HG02970 (cell line): ENCODE data around the gene CNKSR1.

Experiments used
- ATAC-seq: cut with Tn5 transposase; IDR thresholded peaks from one replicate; pipeline ENCODE4 v1.9.1; 2021; ENCODE audit warnings: mild to moderate bottlenecking, moderate library complexity, moderate number of reproducible peaks; ENCODE audit not compliant: unreplicated experiment, low FRiP score

CNKSR1 gene

GRCh38 chr1:26180010-26180506, 2.8 kb downstream of the CNKSR1 start:
- no peak for ATAC-seq

GRCh38 chr1:26181586-26182382, 4.5 kb downstream of the CNKSR1 start:
- no peak for ATAC-seq

GRCh38 chr1:26182383-26182696, 5.0 kb downstream of the CNKSR1 start:
- no peak for ATAC-seq

- no peak for ATAC-seq
Measured at GRCh38 chr1:26184086-26184485, 6.8 kb downstream of the CNKSR1 start.

- ATAC-seq, result no peak
Measured at GRCh38 chr1:26184883-26185282, 7.6 kb downstream of the CNKSR1 start.

GRCh38 chr1:26187882-26188281, 10.6 kb downstream of the CNKSR1 start:
- no peak for ATAC-seq

GRCh38 chr1:26188477-26188876, 11.2 kb downstream of the CNKSR1 start:
- ATAC-seq, result no peak

GRCh38 chr1:26189331-26189730, 12.0 kb downstream of the CNKSR1 start:
- no peak for ATAC-seq

- ATAC-seq, result no peak
Measured at GRCh38 chr1:26189751-26190275, 12.5 kb downstream of the CNKSR1 start.

- ATAC-seq, result no peak
Measured at GRCh38 chr1:26190373-26190987, 13.2 kb downstream of the CNKSR1 start, which contains the start of gene CATSPER4. TSS of gene CATSPER4 (plus strand) at chr1:26190602. CDS start at chr1:26190628, 26 bp downstream.

- no peak for ATAC-seq
Measured at GRCh38 chr1:26191739-26192138, 14.4 kb downstream of the CNKSR1 start.

- no peak for ATAC-seq
Measured at GRCh38 chr1:26195805-26196204, 18.5 kb downstream of the CNKSR1 start.

GRCh38 chr1:26197301-26197700, 20.0 kb downstream of the CNKSR1 start:
- ATAC-seq, result no peak

- no peak for ATAC-seq
Measured at GRCh38 chr1:26197813-26198212, 20.5 kb downstream of the CNKSR1 start.

GRCh38 chr1:26200413-26200812, 23.1 kb downstream of the CNKSR1 start:
- no peak for ATAC-seq

- no peak for ATAC-seq
Measured at GRCh38 chr1:26203642-26204318, 26.5 kb downstream of the CNKSR1 start.

GRCh38 chr1:26210147-26210870, 33.0 kb downstream of the CNKSR1 start:
- no peak for ATAC-seq

- no peak for ATAC-seq
Measured at GRCh38 chr1:26212726-26213125, 35.4 kb downstream of the CNKSR1 start.

- no peak for ATAC-seq
Measured at GRCh38 chr1:26213335-26213905, 36.1 kb downstream of the CNKSR1 start.

- no peak for ATAC-seq
Measured at GRCh38 chr1:26215246-26215645, 38.0 kb downstream of the CNKSR1 start.
